Measurements from ENCODE around the gene PDGFRB.

PDGFRB gene

GRCh38 chr5:150080696-150081435 lies 74.8 kb downstream of the PDGFRB start:
- no peak for DNase-seq

- DNase-seq: no peak
Measured at GRCh38 chr5:150079909-150080461, 75.7 kb downstream of the PDGFRB start.

GRCh38 chr5:150078802-150079689 lies 76.6 kb downstream of the PDGFRB start:
- DNase-seq: no peak

- DNase-seq: no peak
Measured at GRCh38 chr5:150077996-150078801, 77.4 kb downstream of the PDGFRB start.

GRCh38 chr5:150077060-150077459 lies 78.6 kb downstream of the PDGFRB start:
- no peak for DNase-seq

GRCh38 chr5:150075806-150076205 lies 79.8 kb downstream of the PDGFRB start:
- no peak for DNase-seq

- no peak for DNase-seq
Measured at GRCh38 chr5:150075233-150075632, 80.4 kb downstream of the PDGFRB start.

- no peak for DNase-seq
Measured at GRCh38 chr5:150073677-150074076, 82.0 kb downstream of the PDGFRB start.

- no peak for DNase-seq
Measured at GRCh38 chr5:150073086-150073625, 82.5 kb downstream of the PDGFRB start.

- DNase-seq: no peak
Measured at GRCh38 chr5:150070821-150071220, 84.8 kb downstream of the PDGFRB start.

- DNase-seq: no peak
Measured at GRCh38 chr5:150069672-150070627, 85.7 kb downstream of the PDGFRB start.

- DNase-seq: no peak
Measured at GRCh38 chr5:150068961-150069645, 86.5 kb downstream of the PDGFRB start.

GRCh38 chr5:150068472-150068871 lies 87.2 kb downstream of the PDGFRB start:
- DNase-seq: no peak

- DNase-seq: no peak
Measured at GRCh38 chr5:150068071-150068470, 87.6 kb downstream of the PDGFRB start.

- DNase-seq: no peak
Measured at GRCh38 chr5:150067405-150067960, 88.2 kb downstream of the PDGFRB start.

- no peak for DNase-seq
Measured at GRCh38 chr5:150066901-150067396, 88.7 kb downstream of the PDGFRB start.

GRCh38 chr5:150066436-150066835 lies 89.2 kb downstream of the PDGFRB start:
- no peak for DNase-seq

GRCh38 chr5:150065886-150066285 lies 89.8 kb downstream of the PDGFRB start:
- no peak for DNase-seq

GRCh38 chr5:150065346-150065745 lies 90.3 kb downstream of the PDGFRB start:
- no peak for DNase-seq

- DNase-seq: no peak
Measured at GRCh38 chr5:150064681-150065220, 90.9 kb downstream of the PDGFRB start.
